Cardiac muscle cell (in vitro differentiated cells and primary cell): ENCODE measurements around the gene CHIC2. TPM values are rescaled to one million over a fixed set of nuclear protein-coding genes. Genes with fewer than 3 reads are reported as not detected.

Experiments
- DNase-seq, 2 donors: peaks; one replicate each; pipeline versions ENCODE4 v3.0.0 to v3.0.0-alpha.2; 2010 to 2017; ENCODE audit warnings: low read depth in 1 of 2, low spot score in 1 of 2
- H3K27ac ChIP-seq: fragments of 200-600 bp; sonication (generic); 2 replicates; pipeline ENCODE4 v1.5.1; 2016
- H3K27me3 ChIP-seq: fragments of 200-600 bp; sonication (generic); 2 replicates; pipeline ENCODE4 v1.6.0; 2016; ENCODE audit warnings: control low read depth
- H3K36me3 ChIP-seq: fragments of 200-600 bp; sonication (generic); 2 replicates; pipeline ENCODE4 v1.5.1; 2016; ENCODE audit warnings: control low read depth
- H3K4me1 ChIP-seq: fragments of 200-600 bp; sonication (generic); 2 replicates; pipeline ENCODE4 v1.8.1; 2017; ENCODE audit warnings: low read depth, mild to moderate bottlenecking, mixed run types
- H3K4me3 ChIP-seq: fragments of 200-600 bp; sonication (generic); 2 replicates; pipeline ENCODE4 v1.5.1; 2016; ENCODE audit warnings: mild to moderate bottlenecking
- H3K9me3 ChIP-seq: fragments of 200-600 bp; sonication (generic); 2 replicates; pipeline ENCODE4 v1.5.1; 2017; ENCODE audit warnings: low read depth, mild to moderate bottlenecking, control low read depth
- CTCF ChIP-seq: IDR thresholded peaks from 2 replicates; pipeline ENCODE4 v1.5.1; 2012; ENCODE audit warnings: low read depth, mild to moderate bottlenecking, low read length
- polyA plus RNA-seq: library from polyadenylated mRNA; unstranded; fragments of >200 nt; fragmentation: Nextera tagmentation; extraction: Ambion mirVana; gene quantifications from 2 replicates; pipeline ENCODE4 v1.2.1, GENCODE V29; 2016
- total RNA-seq: library from RNA; depleted of rRNA; stranded (reverse); fragments of >200 nt; gene quantifications from 2 replicates; pipeline ENCODE4 v1.2.3, GENCODE V29; 2016

CHIC2 gene
- total and polyA plus RNA-seq, 2 experiments from 2014 or later, result 35.4 to 36.5 TPM

- no peak for DNase-seq
- Histone ChIP-seq H3K27ac (no peak overlapping the region), H3K4me3 (no peak overlapping the region), H3K36me3 (no peaks in the 10 kb centered on the region), H3K27me3 (no peaks in the 10 kb centered on the region), H3K9me3 (no peaks in the 10 kb centered on the region), H3K4me1 (peaks cover 13% of the 10 kb centered on the region)
- no peak for TF ChIP-seq CTCF
These were observed 100.6 kb downstream of the CHIC2 start for GRCh38 chr4:53963781-53964180.

GRCh38 chr4:53963336-53963735, 101.1 kb downstream of the CHIC2 start:
- H3K4me3 ChIP-seq, result no peak overlapping the region
- no peaks in the 10 kb centered on the region for H3K27me3 ChIP-seq
- H3K4me1 ChIP-seq, result peaks cover 13% of the 10 kb centered on the region
- DNase-seq, result no peak
- no peaks in the 10 kb centered on the region for H3K36me3 ChIP-seq
- no peak for TF ChIP-seq CTCF
- H3K9me3 ChIP-seq, result no peaks in the 10 kb centered on the region
- H3K27ac ChIP-seq, result no peak overlapping the region

- peak; percentile 43 to 65 for DNase-seq
These were observed 101.7 kb downstream of the CHIC2 start for GRCh38 chr4:53962516-53963225.

GRCh38 chr4:53961351-53961750, 103.1 kb downstream of the CHIC2 start:
- TF ChIP-seq CTCF, result no peak
- Histone ChIP-seq H3K9me3 (no peaks in the 10 kb centered on the region), H3K4me1 (peaks cover 13% of the 10 kb centered on the region), H3K27ac (no peak overlapping the region), H3K27me3 (peaks cover 5% of the 10 kb centered on the region), H3K36me3 (no peaks in the 10 kb centered on the region), H3K4me3 (no peak overlapping the region)
- no peak for DNase-seq

More at GRCh38 chr4:53962516-53963225, 101.7 kb downstream of the CHIC2 start:
- Histone ChIP-seq H3K27me3 (no peaks in the 10 kb centered on the region), H3K4me1 (peaks cover 13% of the 10 kb centered on the region), H3K9me3 (no peaks in the 10 kb centered on the region), H3K36me3 (no peaks in the 10 kb centered on the region), H3K4me3 (no peak overlapping the region), H3K27ac (no peak overlapping the region)
- TF ChIP-seq CTCF, result no peak

- no peak for TF ChIP-seq CTCF
- H3K36me3 ChIP-seq, result no peaks in the 10 kb centered on the region
- no peak overlapping the region for H3K4me3 ChIP-seq
- H3K27ac ChIP-seq, result no peak overlapping the region
- no peaks in the 10 kb centered on the region for H3K9me3 ChIP-seq
- no peak for DNase-seq
- H3K27me3 ChIP-seq, result peaks cover 5% of the 10 kb centered on the region
- H3K4me1 ChIP-seq, result peaks cover 9% of the 10 kb centered on the region
These were observed 103.6 kb downstream of the CHIC2 start for GRCh38 chr4:53960843-53961242.

Other genes with a start within 250 kb of the CHIC2 start
- not detected in 2 replicates for gene GSX2, start 35.6 kb upstream of the CHIC2 start, total RNA-seq
- gene GSX2, start 35.6 kb upstream of the CHIC2 start, polyA plus RNA-seq, result not detected in 2 replicates
- 51.3 and 60.9 TPM in 2 replicates for gene PDGFRA, start 164.7 kb upstream of the CHIC2 start, total RNA-seq
- 32.1 and 39.4 TPM in 2 replicates for gene PDGFRA, start 164.7 kb upstream of the CHIC2 start, polyA plus RNA-seq